ENCODE results near the gene CLDN34.

Gene CLDN34, protein sequence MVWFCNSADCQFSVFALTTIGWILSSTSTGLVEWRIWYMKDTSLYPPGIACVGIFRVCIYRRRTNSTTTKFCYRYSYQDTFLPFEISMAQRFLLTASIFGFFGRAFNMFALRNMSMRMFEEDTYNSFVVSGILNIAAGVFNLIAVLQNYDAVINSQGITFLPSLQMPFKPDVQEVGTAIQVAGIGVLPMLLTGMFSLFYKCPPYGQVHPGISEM

DNA sequence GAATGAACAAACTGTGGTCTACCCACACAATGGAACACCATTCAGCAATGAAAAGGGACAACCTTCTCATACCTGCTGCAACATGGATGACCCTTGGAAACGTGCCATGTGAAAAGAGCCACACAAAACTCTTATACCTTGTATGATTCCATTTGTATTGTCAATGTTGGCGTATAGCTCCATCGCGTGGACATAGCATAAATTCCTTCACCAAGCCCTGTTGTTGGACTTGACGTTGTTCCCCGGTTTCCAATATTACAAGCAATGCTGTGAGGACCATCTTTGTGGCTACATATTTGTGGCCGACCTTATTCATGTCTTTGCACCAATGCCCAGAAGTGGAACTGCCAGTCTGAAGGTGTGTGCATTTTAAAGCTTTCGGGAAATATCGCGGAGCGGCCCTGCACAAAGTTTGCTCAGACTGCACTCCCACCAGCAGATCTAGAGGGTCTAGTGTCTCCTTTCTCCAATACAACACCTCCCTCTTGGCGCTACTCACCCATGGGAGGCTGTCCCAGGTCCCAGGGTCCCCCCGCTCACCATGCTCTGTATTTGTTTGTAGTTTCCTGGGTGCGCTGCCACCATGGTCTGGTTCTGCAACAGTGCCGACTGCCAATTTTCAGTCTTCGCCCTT is at the start of gene CLDN34:
Gene CLDN34, plus strand, starts transcription at position 584 of the 634 bp plus-strand sequence. Its CDS starts 0 bp downstream, at position 584.
- no peak within 1 kb of the TSS for H3K4me3 ChIP-seq (ENCODE audit: low read depth, low read length)
- TF ChIP-seq, protein P1, sequence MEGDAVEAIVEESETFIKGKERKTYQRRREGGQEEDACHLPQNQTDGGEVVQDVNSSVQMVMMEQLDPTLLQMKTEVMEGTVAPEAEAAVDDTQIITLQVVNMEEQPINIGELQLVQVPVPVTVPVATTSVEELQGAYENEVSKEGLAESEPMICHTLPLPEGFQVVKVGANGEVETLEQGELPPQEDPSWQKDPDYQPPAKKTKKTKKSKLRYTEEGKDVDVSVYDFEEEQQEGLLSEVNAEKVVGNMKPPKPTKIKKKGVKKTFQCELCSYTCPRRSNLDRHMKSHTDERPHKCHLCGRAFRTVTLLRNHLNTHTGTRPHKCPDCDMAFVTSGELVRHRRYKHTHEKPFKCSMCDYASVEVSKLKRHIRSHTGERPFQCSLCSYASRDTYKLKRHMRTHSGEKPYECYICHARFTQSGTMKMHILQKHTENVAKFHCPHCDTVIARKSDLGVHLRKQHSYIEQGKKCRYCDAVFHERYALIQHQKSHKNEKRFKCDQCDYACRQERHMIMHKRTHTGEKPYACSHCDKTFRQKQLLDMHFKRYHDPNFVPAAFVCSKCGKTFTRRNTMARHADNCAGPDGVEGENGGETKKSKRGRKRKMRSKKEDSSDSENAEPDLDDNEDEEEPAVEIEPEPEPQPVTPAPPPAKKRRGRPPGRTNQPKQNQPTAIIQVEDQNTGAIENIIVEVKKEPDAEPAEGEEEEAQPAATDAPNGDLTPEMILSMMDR (IDR thresholded peaks at IDR 0.05; ENCODE audit: low read depth, low read length): no peak

DNA sequence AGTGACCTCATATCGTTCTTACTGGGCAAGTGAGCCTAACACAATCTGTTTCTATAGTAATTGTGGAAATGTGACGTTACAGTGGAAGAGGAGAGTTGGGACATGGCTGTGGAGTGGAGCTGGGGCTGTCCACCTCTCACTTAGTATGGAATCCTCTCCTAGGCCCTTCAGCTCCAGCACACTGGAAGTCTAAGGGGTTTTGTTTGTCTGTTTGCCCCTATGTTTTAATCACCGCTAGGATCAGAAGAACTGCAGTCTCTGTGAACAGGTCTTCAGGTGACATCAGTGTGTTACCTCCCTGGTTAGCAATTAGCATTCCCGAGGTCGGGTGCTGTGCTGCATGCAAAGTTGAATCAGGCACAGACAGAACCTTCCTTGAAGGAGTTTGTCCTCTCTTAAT is 49.3 kb upstream of the CLDN34 start:
- no peak overlapping the region for H3K4me3 ChIP-seq (ENCODE audit: low read depth, low read length)
- TF ChIP-seq, protein P1 (IDR thresholded peaks at IDR 0.05; ENCODE audit: low read depth, low read length): no peak

DNA sequence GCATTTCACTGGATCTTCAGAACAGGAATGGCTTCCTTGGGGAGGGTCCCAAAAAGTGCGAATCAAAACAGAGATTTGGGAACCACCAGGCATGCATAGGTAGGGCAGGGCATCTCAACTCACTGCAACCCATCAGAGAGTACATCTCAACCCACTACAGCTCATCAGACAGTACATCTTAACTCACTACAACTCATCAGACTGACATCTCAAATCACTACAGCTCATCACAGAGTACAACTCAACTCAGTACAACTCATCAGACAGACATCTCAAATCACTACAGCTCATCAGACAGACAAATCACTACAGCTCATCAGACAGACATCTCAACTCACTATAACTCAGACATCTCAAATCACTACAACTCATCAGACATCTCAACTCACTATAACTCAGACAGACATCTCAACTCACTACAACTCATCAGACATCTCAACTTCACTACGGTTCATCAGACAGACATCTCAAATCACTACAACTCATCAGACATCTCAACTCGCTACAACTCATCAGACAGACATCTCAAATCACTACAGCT is 47.5 kb upstream of the CLDN34 start:
- TF ChIP-seq, protein P1 (IDR thresholded peaks at IDR 0.05; ENCODE audit: low read depth, low read length): no peak
- no peak overlapping the region for H3K4me3 ChIP-seq (ENCODE audit: low read depth, low read length)

DNA sequence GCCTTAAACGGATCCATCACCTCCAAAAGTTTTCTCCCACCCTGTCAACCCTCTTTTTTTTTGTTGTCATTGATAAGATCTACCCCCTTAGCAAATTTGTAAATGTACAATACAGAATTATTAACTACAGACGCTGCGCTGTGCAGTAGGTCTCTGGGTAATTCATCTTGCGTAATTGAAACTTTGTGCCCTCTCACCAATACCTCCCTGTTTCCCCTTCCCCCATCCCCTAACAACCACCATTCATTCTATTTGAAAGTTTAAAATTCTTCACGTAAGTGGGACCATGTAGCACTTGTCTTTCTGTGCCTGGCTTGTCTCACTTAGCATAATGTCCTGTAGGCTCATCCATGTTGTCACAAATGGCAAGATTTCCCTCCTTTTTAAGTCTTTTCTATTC is 45.8 kb upstream of the CLDN34 start:
- TF ChIP-seq, protein P1 (IDR thresholded peaks at IDR 0.05; ENCODE audit: low read depth, low read length): no peak
- H3K4me3 ChIP-seq (ENCODE audit: low read depth, low read length): no peak overlapping the region

DNA sequence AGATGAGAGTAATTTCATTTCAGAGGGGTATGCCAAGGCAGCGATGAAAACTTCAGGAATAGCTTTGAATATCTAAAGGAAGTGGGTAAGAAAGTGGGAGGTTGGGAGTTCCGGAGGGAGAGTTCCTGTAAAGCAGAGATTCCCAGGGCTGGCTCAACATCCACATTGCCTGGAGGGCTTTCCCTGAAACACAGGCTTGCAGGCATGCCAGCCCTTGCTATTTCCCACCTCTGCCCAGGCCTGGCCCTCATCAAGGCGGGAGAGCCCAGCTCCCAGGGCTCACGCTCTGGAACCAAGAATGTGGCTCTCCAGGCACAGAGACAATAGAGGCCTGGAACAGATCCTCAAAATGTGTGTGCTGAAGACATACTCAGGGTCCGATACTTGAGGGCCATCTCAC is 43.8 kb upstream of the CLDN34 start:
- TF ChIP-seq, protein P1 (IDR thresholded peaks at IDR 0.05; ENCODE audit: low read depth, low read length): no peak
- H3K4me3 ChIP-seq (ENCODE audit: low read depth, low read length): no peak overlapping the region

DNA sequence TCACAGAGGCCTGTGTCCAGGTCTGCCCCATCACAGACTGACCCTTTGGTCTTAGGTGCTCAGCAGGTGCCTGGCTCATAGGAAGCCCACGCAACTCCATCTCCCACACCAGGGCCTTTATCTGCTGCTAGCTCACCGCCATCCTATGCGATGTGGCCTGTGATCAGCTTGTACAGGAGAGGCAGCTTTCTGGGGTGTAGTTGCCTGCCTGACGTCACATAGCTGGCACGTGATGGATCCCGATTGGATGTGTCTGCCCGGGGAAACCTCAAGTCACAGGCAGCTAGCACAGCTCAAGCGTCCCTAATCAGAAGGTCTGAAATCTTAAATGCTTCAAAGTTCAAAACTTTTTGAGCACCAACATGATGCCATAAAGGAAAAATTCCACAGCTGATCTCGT is 41.2 kb upstream of the CLDN34 start:
- no peak overlapping the region for H3K4me3 ChIP-seq (ENCODE audit: low read depth, low read length)
- TF ChIP-seq, protein P1 (IDR thresholded peaks at IDR 0.05; ENCODE audit: low read depth, low read length): no peak

All from WI38 (cell line).